ENCODE results near the gene CCDC73.

Gene CCDC73

GRCh38 chr11:32794439-32794838, at the start of gene CCDC73:
CCDC73 (minus strand) TSS chr11:32794662; CDS start chr11:32760243, 34,419 bp downstream.
- H3K27me3 ChIP-seq (ENCODE audit: low read depth, low read length) = no peaks in the 10 kb centered on the region
- H3K4me1 ChIP-seq (ENCODE audit: control insufficient read depth in 1 of 2, insufficient read depth in 2 of 2, low read length in 2 of 2) = no peaks in the 10 kb centered on the region
- H3K9me3 ChIP-seq (ENCODE audit: control insufficient read depth in 1 of 2, low read length in 2 of 2) = no peaks in the 10 kb centered on the region
- no peak within 1 kb of the TSS for H3K4me3 ChIP-seq (ENCODE audit: low read depth in 1 of 2, low read length in 2 of 2)
- H3K36me3 ChIP-seq (ENCODE audit: control insufficient read depth in 1 of 2, insufficient read depth in 2 of 2, low read length in 2 of 2) = no peaks in the 10 kb centered on the region
- no peak within 1 kb of the TSS for H3K27ac ChIP-seq (ENCODE audit: low read length)

DNA sequence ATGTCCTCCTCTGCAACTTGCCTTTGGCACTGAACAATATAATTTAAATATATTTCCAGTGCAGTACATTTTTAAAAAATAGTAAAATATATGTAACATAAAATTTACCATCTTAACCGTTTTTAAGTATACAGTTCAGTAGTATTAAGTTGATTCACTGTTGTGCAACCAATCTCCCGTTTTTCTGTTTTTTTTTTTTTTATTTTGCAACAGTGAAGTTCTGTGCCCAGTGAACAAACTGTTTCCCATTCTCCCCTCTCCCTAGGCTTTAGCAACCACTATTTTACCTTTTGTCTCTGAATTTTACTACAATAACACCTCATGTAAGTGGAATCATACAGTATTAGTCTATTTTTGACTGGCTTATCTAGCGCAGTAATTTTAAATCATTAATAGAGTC, 49.1 kb upstream of the CCDC73 start:
- no peak overlapping the region for H3K27ac ChIP-seq (ENCODE audit: low read length)

GRCh38 chr11:32840587-32840986, 46.1 kb upstream of the CCDC73 start:
- H3K27me3 ChIP-seq (ENCODE audit: low read depth, low read length) = no peaks in the 10 kb centered on the region
- no peaks in the 10 kb centered on the region for H3K9me3 ChIP-seq (ENCODE audit: control insufficient read depth in 1 of 2, low read length in 2 of 2)
- no peak overlapping the region for H3K27ac ChIP-seq (ENCODE audit: low read length)
- H3K4me3 ChIP-seq (ENCODE audit: low read depth in 1 of 2, low read length in 2 of 2) = no peak overlapping the region
- H3K4me1 ChIP-seq (ENCODE audit: control insufficient read depth in 1 of 2, insufficient read depth in 2 of 2, low read length in 2 of 2) = no peaks in the 10 kb centered on the region
- H3K36me3 ChIP-seq (ENCODE audit: control insufficient read depth in 1 of 2, insufficient read depth in 2 of 2, low read length in 2 of 2) = no peaks in the 10 kb centered on the region

More for the DNA sequence above, 49.1 kb upstream of the CCDC73 start:
- H3K4me1 ChIP-seq (ENCODE audit: control insufficient read depth in 1 of 2, insufficient read depth in 2 of 2, low read length in 2 of 2) = no peaks in the 10 kb centered on the region
- H3K36me3 ChIP-seq (ENCODE audit: control insufficient read depth in 1 of 2, insufficient read depth in 2 of 2, low read length in 2 of 2) = no peaks in the 10 kb centered on the region
- H3K27me3 ChIP-seq (ENCODE audit: low read depth, low read length) = no peaks in the 10 kb centered on the region
- no peak overlapping the region for H3K4me3 ChIP-seq (ENCODE audit: low read depth in 1 of 2, low read length in 2 of 2)
- H3K9me3 ChIP-seq (ENCODE audit: control insufficient read depth in 1 of 2, low read length in 2 of 2) = no peaks in the 10 kb centered on the region

GRCh38 chr11:32839308-32839707, 44.8 kb upstream of the CCDC73 start:
- Histone ChIP-seq H3K9me3 (ENCODE audit: control insufficient read depth in 1 of 2, low read length in 2 of 2) (no peaks in the 10 kb centered on the region), H3K27me3 (ENCODE audit: low read depth, low read length) (no peaks in the 10 kb centered on the region), H3K36me3 (ENCODE audit: control insufficient read depth in 1 of 2, insufficient read depth in 2 of 2, low read length in 2 of 2) (no peaks in the 10 kb centered on the region)

DNA sequence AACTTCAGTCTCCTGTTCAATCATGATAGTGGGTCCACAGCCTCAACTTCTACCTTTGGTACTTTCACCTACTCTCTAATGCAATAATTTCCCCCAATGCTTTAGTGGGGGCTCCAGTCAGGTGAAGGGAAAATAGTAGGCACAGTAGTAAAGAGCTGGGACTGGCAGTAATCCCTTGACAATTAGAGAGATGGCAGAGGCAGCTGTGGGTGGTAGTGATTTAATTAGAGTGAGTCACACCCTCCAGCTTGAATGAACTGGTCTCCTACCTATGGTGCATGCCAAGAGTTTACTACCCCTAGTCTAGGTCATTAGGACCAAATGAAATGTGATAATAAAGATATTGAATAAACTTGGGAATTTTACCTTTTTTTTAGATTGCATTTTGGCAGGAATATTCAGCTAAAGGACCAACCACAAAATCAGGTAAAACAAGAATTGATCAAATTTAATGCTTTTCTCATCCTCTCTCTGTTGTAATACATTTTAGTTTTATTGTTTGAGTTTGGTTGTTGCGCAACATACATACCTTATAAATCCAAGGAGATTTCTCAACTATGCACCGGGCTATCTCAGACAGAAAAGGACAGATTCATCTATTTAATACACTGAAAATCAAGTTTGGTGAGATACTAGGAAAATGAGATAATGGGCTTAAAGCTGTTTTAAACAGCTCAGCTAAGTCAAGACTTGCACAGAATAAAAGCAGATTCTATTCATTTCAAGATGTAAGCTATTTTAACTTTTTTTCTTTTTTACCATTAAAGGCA, 44.2 kb upstream of the CCDC73 start:
- Histone ChIP-seq H3K27me3 (ENCODE audit: low read depth, low read length) (no peaks in the 10 kb centered on the region), H3K27ac (ENCODE audit: low read length) (no peak overlapping the region), H3K36me3 (ENCODE audit: control insufficient read depth in 1 of 2, insufficient read depth in 2 of 2, low read length in 2 of 2) (no peaks in the 10 kb centered on the region), H3K4me1 (ENCODE audit: control insufficient read depth in 1 of 2, insufficient read depth in 2 of 2, low read length in 2 of 2) (no peaks in the 10 kb centered on the region), H3K9me3 (ENCODE audit: control insufficient read depth in 1 of 2, low read length in 2 of 2) (no peaks in the 10 kb centered on the region), H3K4me3 (ENCODE audit: low read depth in 1 of 2, low read length in 2 of 2) (no peak overlapping the region)

More at GRCh38 chr11:32839308-32839707, 44.8 kb upstream of the CCDC73 start:
- Histone ChIP-seq H3K4me1 (ENCODE audit: control insufficient read depth in 1 of 2, insufficient read depth in 2 of 2, low read length in 2 of 2) (no peaks in the 10 kb centered on the region), H3K27ac (ENCODE audit: low read length) (no peak overlapping the region), H3K4me3 (ENCODE audit: low read depth in 1 of 2, low read length in 2 of 2) (no peak overlapping the region)

DNA sequence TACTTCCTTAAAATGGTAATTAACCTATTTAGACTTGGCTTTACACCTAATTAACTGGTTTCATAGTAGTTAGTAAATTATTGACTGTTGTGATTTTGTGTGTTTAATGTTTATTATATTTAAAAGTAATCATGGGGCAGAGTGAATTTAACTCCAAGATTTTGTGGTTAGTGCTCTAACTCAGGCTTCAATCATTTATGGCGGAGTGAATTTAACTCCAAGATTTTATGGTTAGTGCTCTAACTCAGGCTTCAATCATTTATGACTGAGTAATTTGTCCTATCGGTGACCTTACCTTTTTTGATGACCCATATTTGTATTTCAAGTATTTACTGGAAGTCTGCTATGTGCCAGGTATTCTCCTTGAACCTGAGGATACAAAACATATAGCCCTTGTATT, 42.5 kb upstream of the CCDC73 start:
- Histone ChIP-seq H3K9me3 (ENCODE audit: control insufficient read depth in 1 of 2, low read length in 2 of 2) (no peaks in the 10 kb centered on the region), H3K27ac (ENCODE audit: low read length) (no peak overlapping the region), H3K4me1 (ENCODE audit: control insufficient read depth in 1 of 2, insufficient read depth in 2 of 2, low read length in 2 of 2) (no peaks in the 10 kb centered on the region), H3K36me3 (ENCODE audit: control insufficient read depth in 1 of 2, insufficient read depth in 2 of 2, low read length in 2 of 2) (no peaks in the 10 kb centered on the region), H3K27me3 (ENCODE audit: low read depth, low read length) (no peaks in the 10 kb centered on the region), H3K4me3 (ENCODE audit: low read depth in 1 of 2, low read length in 2 of 2) (no peak overlapping the region)

DNA sequence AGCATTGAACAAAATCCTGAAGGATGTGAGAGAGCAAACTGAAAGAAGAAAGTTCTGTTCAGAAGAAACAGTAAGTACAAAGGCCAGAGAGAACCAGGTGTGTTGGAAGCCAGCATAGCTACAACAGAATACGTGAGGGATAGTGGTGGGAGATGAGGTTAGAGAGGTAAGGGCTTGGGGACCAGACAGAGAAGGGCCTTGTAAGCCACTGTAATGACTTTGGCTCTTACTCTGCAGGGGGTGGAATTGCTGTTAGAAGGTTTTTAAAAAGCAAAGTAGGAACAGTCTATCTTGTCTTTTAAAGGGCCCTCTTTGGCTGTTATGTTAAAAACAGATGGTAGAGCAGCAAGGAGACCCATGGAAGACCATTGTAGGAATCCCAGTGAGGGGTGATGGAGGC, 39.5 kb upstream of the CCDC73 start:
- Histone ChIP-seq H3K4me1 (ENCODE audit: control insufficient read depth in 1 of 2, insufficient read depth in 2 of 2, low read length in 2 of 2) (peaks cover 0 to 8% of the 10 kb centered on the region in 2 donors), H3K27me3 (ENCODE audit: low read depth, low read length) (no peaks in the 10 kb centered on the region), H3K9me3 (ENCODE audit: control insufficient read depth in 1 of 2, low read length in 2 of 2) (no peaks in the 10 kb centered on the region)

DNA sequence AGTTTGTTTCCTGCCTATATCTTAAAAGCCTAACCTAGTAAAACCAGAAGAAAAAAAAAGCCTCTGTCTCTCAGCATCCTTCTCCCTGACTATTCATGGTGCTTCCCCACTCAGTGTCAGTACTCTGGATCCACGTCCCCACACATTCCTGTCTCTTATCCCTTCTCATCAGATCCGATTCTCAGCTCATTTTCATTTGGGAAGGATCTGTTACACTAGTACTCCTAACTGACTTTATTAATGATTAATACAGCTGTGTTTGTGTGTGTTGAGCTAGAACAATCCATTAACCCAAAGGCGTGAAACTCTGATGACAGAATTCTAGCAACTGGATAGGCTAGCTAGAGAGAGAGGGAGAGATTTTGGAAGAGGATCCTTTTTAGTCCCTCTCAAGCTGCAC, 36.8 kb upstream of the CCDC73 start:
- H3K27ac ChIP-seq (ENCODE audit: low read length) = no peak overlapping the region
- no peak overlapping the region for H3K4me3 ChIP-seq (ENCODE audit: low read depth in 1 of 2, low read length in 2 of 2)
- peaks cover 0 to 8% of the 10 kb centered on the region in 2 donors for H3K4me1 ChIP-seq (ENCODE audit: control insufficient read depth in 1 of 2, insufficient read depth in 2 of 2, low read length in 2 of 2)
- H3K9me3 ChIP-seq (ENCODE audit: control insufficient read depth in 1 of 2, low read length in 2 of 2) = no peaks in the 10 kb centered on the region
- H3K36me3 ChIP-seq (ENCODE audit: control insufficient read depth in 1 of 2, insufficient read depth in 2 of 2, low read length in 2 of 2) = no peaks in the 10 kb centered on the region
- no peaks in the 10 kb centered on the region for H3K27me3 ChIP-seq (ENCODE audit: low read depth, low read length)

More for the DNA sequence above, 39.5 kb upstream of the CCDC73 start:
- H3K36me3 ChIP-seq (ENCODE audit: control insufficient read depth in 1 of 2, insufficient read depth in 2 of 2, low read length in 2 of 2) = no peaks in the 10 kb centered on the region
- H3K27ac ChIP-seq (ENCODE audit: low read length) = no peak overlapping the region
- no peak overlapping the region for H3K4me3 ChIP-seq (ENCODE audit: low read depth in 1 of 2, low read length in 2 of 2)

- Histone ChIP-seq H3K27ac (ENCODE audit: low read length) (peak overlapping the region; percentile 5), H3K4me3 (ENCODE audit: low read depth in 1 of 2, low read length in 2 of 2) (peak overlapping the region; percentile 83 to 89), H3K4me1 (ENCODE audit: control insufficient read depth in 1 of 2, insufficient read depth in 2 of 2, low read length in 2 of 2) (peaks cover 0 to 8% of the 10 kb centered on the region in 2 donors), H3K36me3 (ENCODE audit: control insufficient read depth in 1 of 2, insufficient read depth in 2 of 2, low read length in 2 of 2) (no peaks in the 10 kb centered on the region), H3K27me3 (ENCODE audit: low read depth, low read length) (no peaks in the 10 kb centered on the region), H3K9me3 (ENCODE audit: control insufficient read depth in 1 of 2, low read length in 2 of 2) (no peaks in the 10 kb centered on the region)
These were observed 36.3 kb upstream of the CCDC73 start for GRCh38 chr11:32830796-32831195.

DNA sequence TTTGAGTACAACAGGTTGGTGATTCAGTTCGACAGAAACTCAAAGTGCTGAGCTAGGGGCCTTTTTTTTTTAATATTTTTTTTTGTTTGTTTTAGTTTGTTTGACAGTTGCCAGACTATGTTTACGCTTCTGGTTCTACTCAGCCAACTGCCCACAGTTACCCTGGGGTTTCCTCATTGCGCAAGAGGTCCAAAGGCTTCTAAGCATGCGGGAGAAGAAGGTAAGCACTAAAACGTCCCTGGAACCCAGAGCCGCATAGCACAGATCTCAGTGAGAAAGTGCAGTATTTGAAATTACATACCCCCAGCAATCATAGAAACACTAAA, 35.9 kb upstream of the CCDC73 start:
- Histone ChIP-seq H3K27ac (ENCODE audit: low read length) (peak overlapping the region; percentile 5), H3K36me3 (ENCODE audit: control insufficient read depth in 1 of 2, insufficient read depth in 2 of 2, low read length in 2 of 2) (no peaks in the 10 kb centered on the region), H3K4me3 (ENCODE audit: low read depth in 1 of 2, low read length in 2 of 2) (peak overlapping the region; percentile 83 to 89), H3K9me3 (ENCODE audit: control insufficient read depth in 1 of 2, low read length in 2 of 2) (no peaks in the 10 kb centered on the region), H3K27me3 (ENCODE audit: low read depth, low read length) (no peaks in the 10 kb centered on the region), H3K4me1 (ENCODE audit: control insufficient read depth in 1 of 2, insufficient read depth in 2 of 2, low read length in 2 of 2) (peaks cover 0 to 8% of the 10 kb centered on the region in 2 donors)

- H3K4me3 ChIP-seq (ENCODE audit: low read depth in 1 of 2, low read length in 2 of 2) = peak within 1 kb of the TSS; percentile 83 to 89
- H3K9me3 ChIP-seq (ENCODE audit: control insufficient read depth in 1 of 2, low read length in 2 of 2) = no peaks in the 10 kb centered on the region
- H3K27ac ChIP-seq (ENCODE audit: low read length) = peak within 1 kb of the TSS; percentile 84
- no peaks in the 10 kb centered on the region for H3K36me3 ChIP-seq (ENCODE audit: control insufficient read depth in 1 of 2, insufficient read depth in 2 of 2, low read length in 2 of 2)
- H3K27me3 ChIP-seq (ENCODE audit: low read depth, low read length) = no peaks in the 10 kb centered on the region
- peaks cover 0 to 8% of the 10 kb centered on the region in 2 donors for H3K4me1 ChIP-seq (ENCODE audit: control insufficient read depth in 1 of 2, insufficient read depth in 2 of 2, low read length in 2 of 2)
These were observed 35.4 kb upstream of the CCDC73 start, which contains the start of gene PRRG4 for GRCh38 chr11:32829680-32830412. PRRG4 (plus strand) TSS chr11:32829927; CDS start chr11:32830530, 603 bp downstream.

All from muscle layer of duodenum (tissue), 2 donors.